Umbilical cord (tissue), 2 donors: ENCODE data around the gene CD52. TPM values are rescaled to one million over a fixed set of nuclear protein-coding genes. Genes with fewer than 3 reads are reported as not detected.
"Not testable (repeated sequence)": the region's sequence is repeated elsewhere in the genome, so short reads cannot be mapped to it uniquely, and the experiment has no call there.

ENCODE experiments used
- DNase-seq: peaks from one replicate; pipeline ENCODE4 v3.0.0-alpha.2; 2015; ENCODE audit warnings: low spot score
- total RNA-seq: library from RNA; depleted of rRNA; stranded (reverse); fragments of >200 nt; gene quantifications from one replicate; pipeline ENCODE4 v1.2.3, GENCODE V29; 2014; ENCODE audit warnings: low replicate concordance; ENCODE audit not compliant: insufficient read depth

The CD52 gene
- total RNA-seq, 1 donor from 2014 or later, result not detected

- not testable (repeated sequence) for DNase-seq
These were observed 11.6 kb downstream of the CD52 start for GRCh38 chr1:26329380-26329779.

DNA sequence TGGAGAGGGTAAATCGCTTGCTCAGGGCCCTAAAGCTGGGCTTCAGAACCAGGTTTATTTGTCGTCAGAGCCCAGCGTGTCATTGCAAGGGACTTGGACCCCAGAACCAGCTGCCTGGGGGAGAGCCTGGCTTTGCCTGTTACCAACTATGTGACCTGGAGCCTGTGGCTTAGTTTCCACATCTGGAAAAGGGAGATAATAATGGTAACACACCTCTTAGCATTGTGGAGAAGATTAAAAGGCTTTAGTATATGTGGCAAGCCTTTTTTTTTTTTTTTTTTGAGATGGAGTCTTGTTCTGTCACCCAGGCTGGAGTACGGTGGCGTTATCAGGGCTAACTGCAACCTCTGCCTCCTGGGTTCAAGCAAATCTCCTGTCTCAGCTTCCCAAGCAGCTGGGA lies 12.5 kb downstream of the CD52 start:
- DNase-seq, result no peak

DNA sequence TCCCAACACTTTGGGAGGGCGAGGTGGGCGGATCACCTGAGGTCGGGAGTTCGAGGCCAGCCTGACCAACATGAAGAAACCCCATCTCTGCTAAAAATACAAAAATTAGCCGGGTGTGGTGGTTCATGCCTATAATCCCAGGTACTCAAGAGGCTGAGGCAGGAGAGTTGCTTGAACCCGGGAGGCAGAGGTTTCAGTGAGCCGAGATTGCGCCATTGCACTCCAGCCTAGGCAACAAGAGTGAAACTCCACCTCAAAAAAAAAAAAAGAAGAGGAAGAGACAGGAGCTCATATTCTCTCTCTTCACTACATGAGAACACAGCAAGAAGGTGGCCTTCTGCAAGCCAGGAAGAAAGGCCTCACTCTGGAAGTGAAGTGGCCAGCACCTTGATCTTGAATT lies 15.6 kb downstream of the CD52 start:
- DNase-seq, result not testable (repeated sequence)

- no peak for DNase-seq
These were observed 18.2 kb downstream of the CD52 start for GRCh38 chr1:26335774-26336476.

GRCh38 chr1:26336477-26337205 lies 18.9 kb downstream of the CD52 start:
- peak; percentile 63 for DNase-seq

DNA sequence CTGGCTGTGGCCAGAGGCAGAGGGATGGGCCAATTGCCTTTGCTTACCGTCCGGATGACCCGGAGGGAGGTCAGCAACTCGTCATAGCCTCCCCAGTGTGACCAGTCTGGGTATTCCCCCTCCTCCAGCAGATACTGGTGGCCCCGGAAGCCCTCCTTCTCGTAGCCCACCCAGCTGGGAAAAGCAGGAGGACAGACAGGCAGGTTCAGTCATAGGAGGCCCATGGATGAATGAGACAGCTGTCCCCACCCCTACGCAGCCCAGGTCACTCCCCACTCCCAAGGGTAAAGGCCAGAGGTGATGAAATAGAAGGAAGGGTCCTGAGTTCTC lies 19.4 kb downstream of the CD52 start:
- DNase-seq, result no peak

DNA sequence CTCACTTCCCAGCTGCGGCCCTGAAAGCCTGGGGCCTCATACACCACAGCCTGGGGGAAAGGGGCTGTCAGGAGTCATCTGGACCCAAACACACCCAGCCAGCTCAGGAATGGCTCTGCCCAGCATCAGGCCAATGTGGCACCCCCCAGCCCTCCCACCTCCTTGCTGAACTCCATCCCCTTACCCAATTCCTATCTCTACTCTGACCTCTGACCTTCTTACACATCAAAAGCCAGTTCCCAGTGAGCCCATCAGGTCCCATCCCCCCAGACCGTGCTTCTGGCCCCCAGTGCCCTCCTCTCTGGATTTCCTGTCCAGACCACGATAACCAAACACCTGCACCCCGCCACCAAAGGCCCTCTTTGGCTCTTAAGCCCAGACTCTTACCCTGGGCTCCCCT lies 19.9 kb downstream of the CD52 start:
- no peak for DNase-seq

DNA sequence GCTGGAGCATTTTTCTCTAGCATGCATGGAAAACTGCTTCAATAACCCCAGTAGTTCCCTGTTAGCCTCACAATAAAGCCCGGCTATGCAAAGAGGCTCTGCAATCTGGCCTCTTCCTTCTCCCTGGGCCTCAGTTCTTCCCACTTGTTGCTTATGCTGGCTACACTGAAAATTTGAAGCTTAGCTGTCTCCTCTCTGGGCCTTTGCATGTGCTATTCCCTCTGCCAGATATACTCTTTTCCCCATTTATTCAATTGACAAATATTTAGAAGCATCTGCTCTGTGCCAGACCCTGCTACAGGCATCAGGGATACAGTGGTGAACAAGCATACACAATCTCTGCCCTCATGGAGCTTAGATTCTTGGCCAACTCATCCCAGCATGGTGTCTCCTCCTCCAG lies 20.9 kb downstream of the CD52 start:
- no peak for DNase-seq

DNA sequence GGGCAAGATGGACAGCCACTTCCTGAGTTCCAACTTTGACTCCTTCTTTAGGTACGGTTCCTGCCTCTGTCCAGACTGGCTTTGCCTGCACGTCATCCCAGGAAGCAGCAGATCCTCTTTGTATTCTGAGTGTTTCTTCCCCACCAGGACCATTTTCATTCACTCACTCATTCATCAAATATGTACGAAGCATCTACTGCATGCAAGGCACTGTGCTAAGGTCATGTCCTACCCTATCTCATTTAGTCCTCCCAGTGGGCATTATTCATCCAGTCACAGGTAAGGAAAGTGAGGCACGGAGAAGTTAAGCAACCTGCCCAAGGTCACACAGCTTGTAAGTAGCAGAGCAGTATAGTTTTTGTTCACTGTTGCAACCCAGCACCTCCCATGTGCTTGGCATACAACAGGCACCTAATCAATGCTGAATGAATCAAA lies 22.3 kb downstream of the CD52 start:
- no peak for DNase-seq

GRCh38 chr1:26344147-26344920 lies 26.6 kb downstream of the CD52 start:
- DNase-seq, result no peak

GRCh38 chr1:26345718-26346117 lies 28.0 kb downstream of the CD52 start:
- DNase-seq, result no peak

- DNase-seq, result no peak
These were observed 28.7 kb downstream of the CD52 start for GRCh38 chr1:26346274-26347033.

DNA sequence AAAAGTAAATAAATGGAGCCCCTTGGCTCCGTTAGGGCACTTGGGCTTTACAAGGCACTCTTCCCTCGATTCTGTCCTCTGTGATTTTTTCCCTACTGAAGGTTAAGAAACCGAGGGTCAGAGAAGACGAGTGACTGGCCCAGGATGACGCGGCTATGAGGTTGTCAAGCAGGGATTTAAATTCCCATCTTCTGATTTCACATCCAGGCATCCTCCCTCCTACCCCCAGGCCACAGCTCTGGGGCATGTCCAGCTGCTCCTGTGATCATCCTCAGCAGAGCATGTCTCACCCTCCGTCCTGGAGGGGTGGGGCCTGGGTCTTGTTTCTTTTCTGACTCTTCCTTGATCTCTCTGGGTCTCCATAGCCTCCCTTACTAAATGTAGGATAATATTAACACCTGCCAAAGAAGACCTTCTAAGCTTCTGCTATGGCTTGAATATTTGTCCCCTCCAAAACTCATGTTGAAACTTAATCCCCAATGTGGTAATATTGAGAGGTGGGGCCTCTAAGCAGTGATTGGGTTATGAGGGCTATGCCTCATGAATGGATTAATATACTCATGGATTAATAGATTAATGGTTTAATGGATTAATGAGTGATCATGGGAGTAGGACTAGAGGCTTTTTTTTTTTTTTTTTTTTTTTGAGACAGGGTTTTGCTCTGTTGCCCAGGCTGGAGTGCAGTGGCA lies 31.6 kb downstream of the CD52 start:
- DNase-seq, result no peak

- no peak for DNase-seq
These were observed 32.1 kb downstream of the CD52 start for GRCh38 chr1:26349877-26350244.

DNA sequence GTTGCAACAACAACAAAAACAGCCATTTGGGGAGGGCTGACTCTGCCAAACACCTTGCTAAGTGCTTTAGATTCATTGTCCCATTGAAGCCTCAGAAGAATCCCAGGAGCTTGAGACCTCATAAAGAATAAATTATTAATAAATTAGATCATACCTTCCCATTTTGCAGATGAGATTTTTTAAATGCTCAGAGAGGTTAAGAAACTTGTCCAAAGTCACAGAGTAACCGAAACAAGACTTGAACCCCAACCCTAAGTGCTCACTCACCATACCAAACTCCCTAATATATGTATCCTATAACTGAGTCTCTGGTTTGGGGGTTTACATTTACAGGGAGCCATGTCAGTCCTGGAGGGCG lies 32.6 kb downstream of the CD52 start:
- no peak for DNase-seq

DNA sequence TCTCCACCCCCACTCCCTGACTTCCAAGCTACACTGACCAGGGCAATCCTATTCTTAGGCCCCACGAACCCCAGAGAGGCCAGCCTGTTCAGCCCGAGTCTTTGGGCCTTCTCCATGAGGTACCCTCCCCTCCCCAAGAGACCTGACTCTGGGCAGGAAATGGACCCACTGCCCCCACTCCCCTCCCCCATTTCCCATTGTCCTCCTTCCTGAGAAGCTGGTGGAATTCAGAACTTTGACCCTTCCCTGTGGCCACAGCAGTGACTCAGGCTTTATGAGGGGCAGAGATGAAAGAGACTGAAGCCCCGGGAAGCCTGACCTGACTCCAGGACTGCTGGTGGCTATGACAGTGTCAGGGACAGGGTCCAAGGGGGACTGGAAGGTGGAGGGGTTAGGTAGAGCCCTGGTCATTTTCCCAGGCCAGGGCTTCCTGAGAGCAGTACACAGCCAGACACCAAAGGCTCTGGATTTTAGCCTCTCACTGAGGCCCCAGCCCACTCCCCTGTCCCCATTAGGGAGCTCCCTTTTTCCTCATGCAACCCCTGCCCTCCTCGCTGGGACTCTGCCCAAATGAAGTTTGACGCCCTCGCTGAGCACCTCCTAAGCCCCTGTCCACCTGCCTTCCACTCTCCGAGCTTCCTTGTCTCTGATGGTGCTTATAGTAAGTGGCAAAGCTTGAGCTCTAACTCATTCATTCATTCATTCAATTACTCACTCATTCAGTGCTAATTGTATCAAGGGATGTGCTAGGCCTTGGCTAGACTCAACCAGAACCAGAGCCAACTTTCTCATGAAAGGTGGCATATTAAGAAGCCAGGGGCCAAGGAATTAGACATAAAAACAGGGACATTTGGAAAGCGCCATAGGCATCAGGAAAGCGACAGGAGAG lies 33.2 kb downstream of the CD52 start:
- no peak for DNase-seq

- DNase-seq, result no peak
These were observed 34.0 kb downstream of the CD52 start for GRCh38 chr1:26351590-26352337.

DNA sequence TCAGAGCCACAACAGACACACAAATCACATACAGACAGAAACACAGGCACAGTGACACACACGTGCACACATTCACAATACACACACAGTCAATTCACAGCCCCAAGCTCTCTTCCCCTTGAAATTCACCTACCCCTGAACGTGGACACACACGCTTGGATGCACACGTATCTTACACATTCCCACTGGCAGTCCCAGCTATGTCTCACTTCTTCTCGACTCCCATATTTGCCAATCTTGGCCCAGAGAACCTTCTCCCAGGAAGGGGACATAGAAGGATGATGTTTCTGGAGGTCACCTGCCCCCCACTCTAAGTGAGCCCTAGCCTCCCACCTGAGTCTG lies 34.6 kb downstream of the CD52 start:
- no peak for DNase-seq

- DNase-seq, result no peak
These were observed 35.6 kb downstream of the CD52 start for GRCh38 chr1:26353210-26353859.
